ENCODE data around the gene ACP3. TPM values are rescaled to one million over a fixed set of nuclear protein-coding genes. Genes with fewer than 3 reads are reported as not detected.

ACP3 gene
- total and polyA plus RNA-seq, 2 of the 4 experiments (the other 2 are of a cell fraction): 0.36 to 0.54 TPM

DNA sequence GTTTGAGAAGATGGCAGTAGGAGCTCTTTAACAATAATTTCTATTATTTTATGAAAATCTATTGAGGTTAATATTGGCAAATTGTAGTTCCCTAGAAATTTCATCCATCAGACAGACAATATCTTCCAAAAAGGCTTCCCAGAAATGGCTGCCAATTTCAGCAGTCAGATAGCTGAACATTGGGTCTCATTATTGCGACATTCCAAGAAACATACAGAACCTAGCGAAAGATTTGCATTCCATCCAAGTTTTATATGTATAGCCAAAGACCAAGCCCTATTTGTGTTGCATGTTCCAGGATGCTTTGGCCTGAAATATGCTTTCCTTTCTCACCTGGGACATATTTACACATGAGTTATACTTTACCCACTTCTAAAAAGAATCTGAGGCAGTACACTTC lies 24.5 kb downstream of the ACP3 start:
- Histone ChIP-seq H3K27me3 (ENCODE audit: control insufficient read depth, insufficient read depth, low read length) (no peaks in the 10 kb centered on the region; the same call in none of the 2 replicates), H2BK120ac (ENCODE audit: low read depth, low read length) (no peak overlapping the region), H3K4me2 (ENCODE audit: low read depth, low read length) (no peak overlapping the region), H3K14ac (replicated peaks; ENCODE audit: low read depth, low read length) (no peak overlapping the region), H2AK9ac (replicated peaks; ENCODE audit: low read depth, low read length, poor library complexity) (no peak overlapping the region), H4K91ac (ENCODE audit: insufficient read depth, low read depth, low read length) (no peak overlapping the region), H4K20me1 (ENCODE audit: insufficient read depth, low read length) (no peaks in the 10 kb centered on the region), H3K36me3 (ENCODE audit: control insufficient read depth, insufficient read depth, low read length) (no peaks in the 10 kb centered on the region), H3K79me1 (ENCODE audit: low read depth in 1 of 2, low read length in 2 of 2) (no peaks in the 10 kb centered on the region), H2AK5ac (ENCODE audit: low read depth, low read length) (no peak overlapping the region), H3K9ac (ENCODE audit: low read depth, low read length) (no peak overlapping the region), H3K56ac (ENCODE audit: extremely low read depth, insufficient read depth, low read length) (no peak overlapping the region), H3K9me3 (ENCODE audit: control insufficient read depth, insufficient read depth, low read length) (no peaks in the 10 kb centered on the region), H3K23ac (ENCODE audit: low read depth, low read length) (no peak overlapping the region), H3K18ac (ENCODE audit: low read depth, low read length) (no peak overlapping the region), H3K4ac (ENCODE audit: low read depth, low read length) (no peak overlapping the region), H3K4me1 (ENCODE audit: control insufficient read depth, insufficient read depth, low read length) (no peaks in the 10 kb centered on the region), H4K5ac (ENCODE audit: low read depth, low read length) (no peak overlapping the region), H2AFZ (replicated peaks; ENCODE audit: low read length, poor library complexity) (no peak overlapping the region), H4K8ac (ENCODE audit: low read depth in 2 of 2, low read length in 2 of 2) (no peak overlapping the region), H3K9me1 (ENCODE audit: insufficient read depth, low read length) (no peaks in the 10 kb centered on the region), H3K4me3 (ENCODE audit: insufficient read depth, low read depth, low read length) (no peak overlapping the region), H2BK15ac (ENCODE audit: low read depth, low read length) (no peak overlapping the region), H3K27ac (ENCODE audit: insufficient read depth, low read length) (no peak overlapping the region), H2BK20ac (ENCODE audit: low read depth, low read length) (no peak overlapping the region), H2BK5ac (ENCODE audit: low read depth, low read length, poor library complexity, severe bottlenecking) (no peak overlapping the region)
- DNase-seq (no peak), ATAC-seq (ENCODE audit: low read depth) (no peak)
- ChIA-PET CTCF (interaction anchor here (1.1 to 2.8 kb wide), 6 partner anchors 13 to 90 kb away, joined by 4 to 26 read pairs (median 6); no protein-coding TSS in a partner anchor), POLR2A (ENCODE audit: unreplicated experiment) (no interaction called here)
- TF ChIP-seq, protein P1, sequence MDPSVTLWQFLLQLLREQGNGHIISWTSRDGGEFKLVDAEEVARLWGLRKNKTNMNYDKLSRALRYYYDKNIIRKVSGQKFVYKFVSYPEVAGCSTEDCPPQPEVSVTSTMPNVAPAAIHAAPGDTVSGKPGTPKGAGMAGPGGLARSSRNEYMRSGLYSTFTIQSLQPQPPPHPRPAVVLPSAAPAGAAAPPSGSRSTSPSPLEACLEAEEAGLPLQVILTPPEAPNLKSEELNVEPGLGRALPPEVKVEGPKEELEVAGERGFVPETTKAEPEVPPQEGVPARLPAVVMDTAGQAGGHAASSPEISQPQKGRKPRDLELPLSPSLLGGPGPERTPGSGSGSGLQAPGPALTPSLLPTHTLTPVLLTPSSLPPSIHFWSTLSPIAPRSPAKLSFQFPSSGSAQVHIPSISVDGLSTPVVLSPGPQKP (IDR thresholded peaks at IDR 0.05; ENCODE audit: borderline replicate concordance, low read depth, low read length): no peak
- TF ChIP-seq CEBPB (IDR thresholded peaks at IDR 0.05; ENCODE audit: low read depth, low read length) (peak; percentile 77), RFX5 (IDR thresholded peaks at IDR 0.05; ENCODE audit: low read depth, low read length) (no peak), MXI1 (IDR thresholded peaks at IDR 0.05; ENCODE audit: borderline replicate concordance, low read depth, low read length) (no peak), MAFK (IDR thresholded peaks at IDR 0.05; ENCODE audit: low read depth, low read length) (no peak)
- TF ChIP-seq, protein P2, sequence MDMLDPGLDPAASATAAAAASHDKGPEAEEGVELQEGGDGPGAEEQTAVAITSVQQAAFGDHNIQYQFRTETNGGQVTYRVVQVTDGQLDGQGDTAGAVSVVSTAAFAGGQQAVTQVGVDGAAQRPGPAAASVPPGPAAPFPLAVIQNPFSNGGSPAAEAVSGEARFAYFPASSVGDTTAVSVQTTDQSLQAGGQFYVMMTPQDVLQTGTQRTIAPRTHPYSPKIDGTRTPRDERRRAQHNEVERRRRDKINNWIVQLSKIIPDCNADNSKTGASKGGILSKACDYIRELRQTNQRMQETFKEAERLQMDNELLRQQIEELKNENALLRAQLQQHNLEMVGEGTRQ (IDR thresholded peaks at IDR 0.05; ENCODE audit: low read depth, low read length): no peak
- TF ChIP-seq, protein P3, sequence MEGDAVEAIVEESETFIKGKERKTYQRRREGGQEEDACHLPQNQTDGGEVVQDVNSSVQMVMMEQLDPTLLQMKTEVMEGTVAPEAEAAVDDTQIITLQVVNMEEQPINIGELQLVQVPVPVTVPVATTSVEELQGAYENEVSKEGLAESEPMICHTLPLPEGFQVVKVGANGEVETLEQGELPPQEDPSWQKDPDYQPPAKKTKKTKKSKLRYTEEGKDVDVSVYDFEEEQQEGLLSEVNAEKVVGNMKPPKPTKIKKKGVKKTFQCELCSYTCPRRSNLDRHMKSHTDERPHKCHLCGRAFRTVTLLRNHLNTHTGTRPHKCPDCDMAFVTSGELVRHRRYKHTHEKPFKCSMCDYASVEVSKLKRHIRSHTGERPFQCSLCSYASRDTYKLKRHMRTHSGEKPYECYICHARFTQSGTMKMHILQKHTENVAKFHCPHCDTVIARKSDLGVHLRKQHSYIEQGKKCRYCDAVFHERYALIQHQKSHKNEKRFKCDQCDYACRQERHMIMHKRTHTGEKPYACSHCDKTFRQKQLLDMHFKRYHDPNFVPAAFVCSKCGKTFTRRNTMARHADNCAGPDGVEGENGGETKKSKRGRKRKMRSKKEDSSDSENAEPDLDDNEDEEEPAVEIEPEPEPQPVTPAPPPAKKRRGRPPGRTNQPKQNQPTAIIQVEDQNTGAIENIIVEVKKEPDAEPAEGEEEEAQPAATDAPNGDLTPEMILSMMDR (conservative IDR thresholded peaks at IDR 0.05; ENCODE audit: low read depth, low read length): no peak
- dilution Hi-C loops (cut with HindIII; ENCODE audit: low sequenced_read_pairs, unreplicated experiment): no loop called here
- in situ Hi-C loops (cut with MboI; ENCODE audit: low sequenced_read_pairs): no loop called here
- intact Hi-C loops (cut with micrococcal nuclease): no loop called here
- no TSS peak for BruUV-seq (replicated peaks)
- WGBS, 2 experiments (ENCODE audit: extremely low coverage in 2 of 2, insufficient read length in 1 of 2): no CpG with 5 or more reads among the region's 2 CpGs
